ENCODE results near the gene ATP10A.

Gene ATP10A

DNA sequence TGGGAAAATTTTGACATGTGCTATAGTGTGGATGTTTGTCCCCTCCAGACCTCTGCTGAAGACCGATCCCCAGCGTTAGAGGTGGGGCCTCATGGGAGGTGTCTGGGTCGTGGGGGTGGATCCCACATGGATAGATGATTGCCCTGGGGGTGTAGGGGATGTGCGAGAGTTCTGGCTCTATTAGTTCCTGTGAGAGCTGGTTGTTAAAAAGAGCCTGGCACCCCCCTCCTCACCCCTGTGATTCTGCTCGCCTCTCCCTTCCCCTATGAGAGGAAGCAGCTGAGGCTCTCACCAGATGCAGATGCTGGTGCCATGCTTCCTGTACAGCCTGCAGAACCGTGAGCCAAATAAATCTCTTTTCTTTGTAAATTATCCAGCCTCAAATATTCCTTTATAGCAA, 67.4 kb downstream of the ATP10A start:
- no peak for TF ChIP-seq POLR2AphosphoS5 (IDR thresholded peaks at IDR 0.05; ENCODE audit: borderline replicate concordance, low read depth, low read length)
- TF ChIP-seq EZH2 (IDR thresholded peaks at IDR 0.05): no peak
- no peak for TF ChIP-seq FOXP2 (optimal IDR thresholded peaks at IDR 0.05; ENCODE audit: control extremely low read depth, extremely low read length, insufficient read depth)
- Histone ChIP-seq H3K36me3 (ENCODE audit: insufficient read depth, low read length) (no peaks in the 10 kb centered on the region), H3K9me3 (ENCODE audit: low read depth, low read length) (no peaks in the 10 kb centered on the region), H3K4me3 (no peak overlapping the region), H3K9ac (ENCODE audit: insufficient read length) (no peak overlapping the region), H3K27ac (no peak overlapping the region)
- no peak for DNase-seq (ENCODE audit: low read depth, low spot score)

GRCh38 chr15:25795061-25795460, 68.1 kb downstream of the ATP10A start:
- no peak overlapping the region for H3K27ac ChIP-seq
- no peak for TF ChIP-seq POLR2AphosphoS5 (IDR thresholded peaks at IDR 0.05; ENCODE audit: borderline replicate concordance, low read depth, low read length)
- TF ChIP-seq EZH2 (IDR thresholded peaks at IDR 0.05): no peak
- no peak for TF ChIP-seq FOXP2 (optimal IDR thresholded peaks at IDR 0.05; ENCODE audit: control extremely low read depth, extremely low read length, insufficient read depth)
- H3K9ac ChIP-seq (ENCODE audit: insufficient read length): no peak overlapping the region
- no peak for DNase-seq (ENCODE audit: low read depth, low spot score)
- H3K4me3 ChIP-seq: no peak overlapping the region
- no peaks in the 10 kb centered on the region for H3K36me3 ChIP-seq (ENCODE audit: insufficient read depth, low read length)
- H3K9me3 ChIP-seq (ENCODE audit: low read depth, low read length): no peaks in the 10 kb centered on the region

DNA sequence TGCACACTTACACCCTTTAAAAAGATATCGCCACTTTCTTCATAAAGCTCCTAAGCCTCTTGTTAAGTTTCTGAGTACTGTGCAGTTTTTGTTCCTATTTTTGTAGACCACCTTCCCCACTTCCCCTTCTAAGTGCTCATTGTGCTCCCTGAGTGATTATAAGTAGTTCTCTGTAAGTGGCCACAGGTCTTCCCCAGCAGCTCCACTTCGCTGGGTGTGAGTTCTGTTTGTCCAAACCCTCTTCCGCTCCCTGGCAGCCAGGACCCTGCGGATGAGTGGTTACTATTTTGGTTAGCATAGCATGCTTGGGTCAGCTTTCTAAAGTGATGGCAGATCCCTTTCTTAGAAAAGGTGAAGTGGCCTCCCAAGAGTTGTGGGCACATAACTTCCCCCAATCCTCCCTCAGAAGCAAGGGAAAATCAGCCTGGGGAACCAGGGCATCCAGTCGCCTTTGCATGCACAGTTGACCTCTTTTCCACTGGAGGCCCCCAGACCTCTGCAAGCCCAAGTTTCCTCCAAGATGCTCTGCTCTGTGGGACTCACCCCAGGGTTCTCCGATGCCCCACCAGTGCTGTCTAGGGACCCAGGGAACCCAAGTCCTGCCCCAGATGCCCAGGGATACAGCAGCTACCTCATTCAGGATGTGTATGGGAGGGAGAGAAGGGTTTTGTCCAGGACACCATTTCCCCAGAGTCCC, 69.6 kb downstream of the ATP10A start:
- Histone ChIP-seq H3K36me3 (ENCODE audit: insufficient read depth, low read length) (no peaks in the 10 kb centered on the region), H3K27ac (no peak overlapping the region), H3K9ac (ENCODE audit: insufficient read length) (no peak overlapping the region), H3K9me3 (ENCODE audit: low read depth, low read length) (no peaks in the 10 kb centered on the region), H3K4me3 (no peak overlapping the region)
- TF ChIP-seq EZH2 (IDR thresholded peaks at IDR 0.05): no peak
- TF ChIP-seq FOXP2 (optimal IDR thresholded peaks at IDR 0.05; ENCODE audit: control extremely low read depth, extremely low read length, insufficient read depth): no peak
- no peak for TF ChIP-seq POLR2AphosphoS5 (IDR thresholded peaks at IDR 0.05; ENCODE audit: borderline replicate concordance, low read depth, low read length)
- no peak for DNase-seq (ENCODE audit: low read depth, low spot score)

DNA sequence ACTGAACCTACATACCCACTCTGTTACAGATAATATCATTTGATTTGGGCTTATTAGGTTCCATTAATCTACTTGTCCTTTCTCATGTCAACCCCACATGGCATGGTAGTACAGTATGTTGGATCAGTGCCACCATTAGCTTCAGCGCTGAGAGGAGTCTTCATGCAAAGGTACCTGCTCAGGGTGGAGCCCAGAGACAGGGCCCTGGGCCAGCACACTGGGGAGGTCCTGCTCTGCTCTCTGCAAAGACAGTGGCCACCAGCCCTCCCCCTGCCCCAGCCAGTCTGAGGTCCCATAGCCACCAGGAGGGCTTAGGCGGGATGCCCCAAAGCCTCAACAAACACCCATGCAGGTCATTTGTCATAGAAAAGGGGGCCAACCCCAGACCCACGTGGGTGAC, 71.0 kb downstream of the ATP10A start:
- no peak for DNase-seq (ENCODE audit: low read depth, low spot score)
- H3K4me3 ChIP-seq: no peak overlapping the region
- no peak for TF ChIP-seq POLR2AphosphoS5 (IDR thresholded peaks at IDR 0.05; ENCODE audit: borderline replicate concordance, low read depth, low read length)
- no peak for TF ChIP-seq FOXP2 (optimal IDR thresholded peaks at IDR 0.05; ENCODE audit: control extremely low read depth, extremely low read length, insufficient read depth)
- TF ChIP-seq EZH2 (IDR thresholded peaks at IDR 0.05): no peak
- H3K27ac ChIP-seq: no peak overlapping the region
- H3K36me3 ChIP-seq (ENCODE audit: insufficient read depth, low read length): no peaks in the 10 kb centered on the region
- no peaks in the 10 kb centered on the region for H3K9me3 ChIP-seq (ENCODE audit: low read depth, low read length)
- H3K9ac ChIP-seq (ENCODE audit: insufficient read length): no peak overlapping the region

- H3K27ac ChIP-seq: no peak overlapping the region
- DNase-seq (ENCODE audit: low read depth, low spot score): no peak
Measured at GRCh38 chr15:25790000-25790660, 73.0 kb downstream of the ATP10A start.

DNA sequence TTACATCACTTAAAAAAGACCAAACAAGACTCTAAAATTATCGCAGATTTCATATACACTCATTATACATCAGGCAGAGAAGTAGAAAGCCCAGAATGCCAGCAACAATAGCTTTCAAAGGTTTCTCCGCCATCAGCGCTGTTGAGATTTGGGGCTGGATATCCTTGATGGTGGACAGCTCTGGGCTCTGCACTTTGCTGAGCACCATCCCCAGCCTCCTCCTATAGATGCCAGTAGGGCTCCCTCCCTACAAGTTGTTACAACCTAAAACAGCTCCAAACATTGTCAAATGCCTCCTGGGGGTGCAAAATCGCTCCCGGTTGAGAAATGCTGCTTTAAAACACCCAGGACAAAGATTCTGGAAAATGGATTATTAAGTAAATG, 73.5 kb downstream of the ATP10A start:
- TF ChIP-seq POLR2AphosphoS5 (IDR thresholded peaks at IDR 0.05; ENCODE audit: borderline replicate concordance, low read depth, low read length) (no peak), FOXP2 (optimal IDR thresholded peaks at IDR 0.05; ENCODE audit: control extremely low read depth, extremely low read length, insufficient read depth) (no peak), EZH2 (IDR thresholded peaks at IDR 0.05) (no peak)
- Histone ChIP-seq H3K4me3 (no peak overlapping the region), H3K36me3 (ENCODE audit: insufficient read depth, low read length) (no peaks in the 10 kb centered on the region), H3K9ac (ENCODE audit: insufficient read length) (no peak overlapping the region), H3K9me3 (ENCODE audit: low read depth, low read length) (no peaks in the 10 kb centered on the region), H3K27ac (no peak overlapping the region)
- no peak for DNase-seq (ENCODE audit: low read depth, low spot score)

More at GRCh38 chr15:25790000-25790660, 73.0 kb downstream of the ATP10A start:
- TF ChIP-seq POLR2AphosphoS5 (IDR thresholded peaks at IDR 0.05; ENCODE audit: borderline replicate concordance, low read depth, low read length) (no peak), FOXP2 (optimal IDR thresholded peaks at IDR 0.05; ENCODE audit: control extremely low read depth, extremely low read length, insufficient read depth) (no peak), EZH2 (IDR thresholded peaks at IDR 0.05) (no peak)
- Histone ChIP-seq H3K4me3 (no peak overlapping the region), H3K9ac (ENCODE audit: insufficient read length) (no peak overlapping the region), H3K9me3 (ENCODE audit: low read depth, low read length) (no peaks in the 10 kb centered on the region), H3K36me3 (ENCODE audit: insufficient read depth, low read length) (no peaks in the 10 kb centered on the region)

DNA sequence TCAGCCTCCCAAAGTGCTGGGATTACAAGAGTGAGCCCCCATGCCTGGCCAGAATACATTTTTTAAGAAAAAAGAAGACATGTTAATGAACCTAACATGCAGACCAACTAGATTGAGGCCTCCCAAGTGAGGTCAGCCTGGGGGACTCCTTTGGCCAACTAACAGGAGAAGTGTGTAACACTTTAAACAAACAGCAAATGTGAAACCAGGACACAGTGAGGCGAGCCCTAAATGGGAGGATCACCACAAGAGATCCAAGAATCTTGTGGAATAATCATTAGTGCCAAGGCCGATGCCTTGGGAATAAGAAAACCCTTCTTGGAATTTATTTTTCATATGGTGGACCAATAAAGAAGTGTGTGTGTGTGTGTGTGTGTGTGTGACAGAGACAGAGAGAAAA, 73.9 kb downstream of the ATP10A start:
- Histone ChIP-seq H3K4me3 (no peak overlapping the region), H3K9ac (ENCODE audit: insufficient read length) (no peak overlapping the region), H3K36me3 (ENCODE audit: insufficient read depth, low read length) (no peaks in the 10 kb centered on the region), H3K9me3 (ENCODE audit: low read depth, low read length) (no peaks in the 10 kb centered on the region), H3K27ac (no peak overlapping the region)
- no peak for TF ChIP-seq EZH2 (IDR thresholded peaks at IDR 0.05)
- TF ChIP-seq POLR2AphosphoS5 (IDR thresholded peaks at IDR 0.05; ENCODE audit: borderline replicate concordance, low read depth, low read length): no peak
- TF ChIP-seq FOXP2 (optimal IDR thresholded peaks at IDR 0.05; ENCODE audit: control extremely low read depth, extremely low read length, insufficient read depth): no peak
- no peak for DNase-seq (ENCODE audit: low read depth, low spot score)

GRCh38 chr15:25787855-25788520, 75.1 kb downstream of the ATP10A start:
- Histone ChIP-seq H3K9ac (ENCODE audit: insufficient read length) (no peak overlapping the region), H3K27ac (no peak overlapping the region), H3K9me3 (ENCODE audit: low read depth, low read length) (no peaks in the 10 kb centered on the region), H3K36me3 (ENCODE audit: insufficient read depth, low read length) (no peaks in the 10 kb centered on the region), H3K4me3 (no peak overlapping the region)
- TF ChIP-seq FOXP2 (optimal IDR thresholded peaks at IDR 0.05; ENCODE audit: control extremely low read depth, extremely low read length, insufficient read depth): no peak
- no peak for TF ChIP-seq POLR2AphosphoS5 (IDR thresholded peaks at IDR 0.05; ENCODE audit: borderline replicate concordance, low read depth, low read length)
- no peak for TF ChIP-seq EZH2 (IDR thresholded peaks at IDR 0.05)
- DNase-seq (ENCODE audit: low read depth, low spot score): no peak
